GM04503 (cell line): ENCODE data around the gene RASA4.
"Not testable (repeated sequence)": the region's sequence is repeated elsewhere in the genome, so short reads cannot be mapped to it uniquely, and the experiment has no call there.

Source experiments
- DNase-seq: peaks from one replicate; pipeline ENCODE4 v3.0.0-alpha.2; 2012; ENCODE audit warnings: low read depth

The RASA4 gene

GRCh38 chr7:102616507-102617125 lies at the start of gene RASA4:
TSS of gene RASA4 (minus strand) at chr7:102616756. CDS start at chr7:102616689, 67 bp downstream.
- not testable (repeated sequence) for DNase-seq

DNA sequence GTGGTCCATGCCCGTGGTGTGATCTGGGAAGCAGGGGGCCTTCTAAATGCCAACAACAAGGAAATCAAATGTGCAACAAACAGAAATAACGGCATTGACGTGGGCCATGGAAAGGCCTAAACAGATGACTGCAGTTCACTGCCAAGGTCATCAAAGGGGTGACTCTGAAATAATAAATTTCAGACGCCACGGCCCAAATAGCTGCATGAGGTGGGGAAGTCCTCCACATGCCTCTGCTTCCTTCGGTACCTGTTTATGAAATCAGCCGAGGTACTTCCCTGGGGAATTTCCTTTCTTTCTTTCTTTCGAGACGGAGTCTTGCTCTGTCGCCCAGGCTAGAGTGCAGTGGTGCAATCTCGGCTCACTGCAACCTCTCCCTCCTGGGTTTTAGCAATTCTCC lies 48.2 kb upstream of the RASA4 start:
- DNase-seq: not testable (repeated sequence)

GRCh38 chr7:102649924-102650323 lies 33.4 kb upstream of the RASA4 start, which contains the start of gene SPDYE2B:
TSS of gene SPDYE2B (plus strand) at chr7:102650319. CDS start at chr7:102652349, 2,030 bp downstream.
- DNase-seq: not testable (repeated sequence)

DNA sequence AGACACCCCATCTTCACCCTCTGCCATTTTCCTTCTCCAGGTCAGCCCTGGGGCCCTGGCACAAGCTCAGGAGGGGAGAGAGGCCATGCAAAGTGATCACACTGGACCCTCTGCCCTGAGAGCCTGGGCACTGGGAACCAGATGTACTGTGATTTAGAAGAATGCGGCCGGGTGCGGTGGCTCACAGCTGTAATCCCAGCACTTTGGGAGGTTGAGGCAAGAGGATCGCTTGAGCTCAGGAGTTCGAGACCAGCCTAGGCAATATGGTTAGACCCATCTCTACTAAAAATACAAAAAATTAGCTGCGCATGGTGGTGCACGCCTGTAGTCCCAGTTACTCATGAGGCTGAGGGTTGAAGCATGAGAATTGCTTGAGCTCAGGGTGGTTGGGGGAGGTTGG lies 31.3 kb upstream of the RASA4 start:
- DNase-seq: not testable (repeated sequence)

DNA sequence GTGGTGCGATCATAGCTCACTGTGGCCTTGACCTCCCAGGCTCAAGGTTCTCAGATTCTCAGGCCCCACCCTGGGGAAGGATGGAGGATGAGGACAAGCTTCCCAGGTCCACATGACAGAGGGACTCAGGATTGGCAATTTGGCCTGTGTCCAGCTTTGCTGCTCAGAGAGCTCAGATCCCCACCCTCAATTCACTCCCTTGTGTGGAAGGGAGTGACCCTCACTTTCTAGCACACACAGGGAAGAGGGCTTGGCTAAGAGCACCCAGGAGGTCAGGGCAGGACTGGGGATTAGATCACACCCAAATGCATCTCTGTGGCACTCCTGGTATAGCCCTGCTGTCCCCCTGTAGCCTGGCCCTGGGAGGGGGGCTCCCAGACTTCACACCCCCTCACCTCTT lies 26.8 kb upstream of the RASA4 start:
- not testable (repeated sequence) for DNase-seq

DNA sequence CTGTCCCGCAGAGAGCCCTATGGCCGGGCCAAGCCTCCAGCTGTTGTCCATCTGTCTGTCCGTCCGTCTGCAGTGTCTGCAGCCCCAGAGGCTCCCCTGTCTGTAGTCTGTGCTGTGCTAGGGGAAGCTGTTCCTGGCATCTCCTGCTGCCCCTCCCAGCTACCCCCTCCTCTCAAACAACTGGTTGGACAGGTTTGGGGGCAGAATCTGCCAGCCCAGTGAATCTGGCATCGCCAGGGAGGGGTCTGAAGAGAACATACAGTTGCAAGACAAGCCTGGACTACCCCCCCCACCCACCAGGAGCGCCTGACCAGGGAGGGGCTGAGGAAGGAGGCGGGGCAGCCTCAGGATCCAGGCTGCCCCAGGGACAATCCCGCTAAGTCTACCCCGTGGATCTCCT lies 26.1 kb upstream of the RASA4 start, which contains the start of gene UPK3BL1:
UPK3BL1 (minus strand) TSS at position 101 of the 400 bp plus-strand sequence; CDS start at position 51, 50 bp downstream.
- DNase-seq: not testable (repeated sequence)

GRCh38 chr7:102638848-102639247 lies 22.3 kb upstream of the RASA4 start:
- not testable (repeated sequence) for DNase-seq

DNA sequence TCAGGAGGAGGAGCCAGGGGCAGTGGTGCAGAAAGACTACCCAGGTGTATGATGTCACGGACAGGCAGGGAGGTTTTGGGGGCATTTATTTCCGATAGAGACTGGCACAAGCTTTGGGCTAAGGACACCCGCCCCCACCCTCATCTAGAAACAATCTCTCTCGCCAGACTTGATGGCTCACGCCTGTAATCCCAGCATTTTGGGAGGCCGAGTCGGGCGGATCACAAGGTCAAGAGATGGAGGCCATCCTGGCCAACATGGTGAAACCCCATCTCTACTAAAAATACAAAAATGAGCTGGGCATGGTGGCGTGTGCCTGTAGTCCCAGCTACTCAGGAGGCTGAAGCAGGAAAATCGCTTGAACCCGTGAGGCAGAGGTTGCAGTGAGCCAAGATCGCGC lies 20.4 kb upstream of the RASA4 start:
- DNase-seq: not testable (repeated sequence)

GRCh38 chr7:102635354-102635753 lies 18.8 kb upstream of the RASA4 start:
- not testable (repeated sequence) for DNase-seq

DNA sequence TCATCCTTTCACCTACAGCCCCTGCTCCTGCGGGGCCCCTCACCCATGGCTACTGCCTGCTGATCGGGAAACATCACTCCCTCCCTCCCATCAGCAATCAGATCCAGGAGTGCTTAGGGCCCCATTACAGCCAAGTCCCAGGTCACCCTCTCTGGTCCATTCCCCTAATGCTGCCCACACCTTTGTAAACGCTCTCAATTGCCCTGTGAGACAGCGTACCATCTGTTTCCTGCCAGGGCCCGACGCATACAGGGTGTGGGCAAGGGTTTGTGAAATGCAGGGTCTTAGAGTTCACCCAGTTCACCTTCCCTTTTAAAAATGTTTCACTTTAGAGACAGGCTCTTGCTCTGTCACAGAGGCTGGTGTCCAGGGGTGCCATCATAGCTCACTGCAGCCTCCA lies 17.7 kb upstream of the RASA4 start:
- DNase-seq: not testable (repeated sequence)

DNA sequence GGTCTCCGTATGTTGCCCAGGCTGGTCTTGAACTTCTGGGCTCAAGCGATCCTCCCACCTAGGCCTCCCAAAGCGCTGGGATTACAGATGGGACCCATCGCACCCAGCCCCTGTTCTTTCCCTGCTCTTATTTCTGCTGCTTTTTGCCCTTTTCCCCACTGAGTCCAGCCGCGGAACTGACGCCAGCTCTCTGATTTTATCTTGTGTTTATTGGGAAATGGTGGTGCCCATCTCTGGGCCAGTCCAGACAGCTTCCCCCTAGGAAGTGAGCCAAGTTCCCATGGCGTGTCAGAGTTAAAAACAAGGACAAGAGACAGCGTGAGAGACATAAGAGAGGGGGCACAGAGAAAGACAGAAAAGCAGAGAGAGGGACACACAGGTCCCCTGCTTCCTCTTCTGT lies 14.1 kb upstream of the RASA4 start:
- not testable (repeated sequence) for DNase-seq

GRCh38 chr7:102627271-102627904 lies 10.8 kb upstream of the RASA4 start:
- DNase-seq: not testable (repeated sequence)

DNA sequence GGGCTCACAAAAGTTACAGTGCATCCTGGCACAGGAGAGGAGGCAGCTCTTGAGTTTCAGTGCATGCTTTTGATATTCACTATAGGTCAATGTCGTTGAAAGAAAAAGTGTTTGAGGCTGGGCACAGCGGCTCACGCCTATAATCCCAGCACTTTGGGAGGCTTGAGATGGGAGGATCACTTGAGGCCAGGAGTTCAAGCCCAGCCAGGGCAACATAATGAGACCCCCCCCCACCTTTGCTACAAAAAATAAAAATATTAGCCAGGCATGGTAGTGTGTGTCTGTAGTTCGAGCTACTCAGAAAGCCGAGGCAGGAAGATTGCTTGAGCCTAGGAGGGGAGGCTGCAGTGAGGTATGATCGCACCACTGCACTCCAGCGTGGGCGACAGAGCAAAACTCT lies 1.6 kb upstream of the RASA4 start:
- not testable (repeated sequence) for DNase-seq

DNA sequence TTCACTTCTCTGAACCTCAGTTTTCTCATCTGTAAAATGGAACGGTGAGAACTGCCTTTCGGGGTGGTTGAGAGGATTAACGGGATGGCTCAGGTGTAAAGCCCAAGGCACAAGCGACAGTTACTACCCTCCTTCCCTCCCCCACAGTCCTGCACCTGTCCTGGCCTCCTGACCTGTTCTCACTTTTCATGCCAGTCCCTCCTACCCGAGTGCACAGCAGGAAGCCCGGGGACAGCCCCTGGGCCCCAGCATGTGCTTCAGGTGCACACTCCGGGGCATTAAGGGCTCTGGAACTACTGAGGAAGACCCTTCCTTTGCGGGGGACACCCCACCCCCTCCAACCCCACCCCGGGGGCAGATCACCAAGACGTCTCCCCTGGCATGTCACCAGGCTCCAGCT lies 626 bp downstream of the RASA4 start:
- not testable (repeated sequence) for DNase-seq

GRCh38 chr7:102614873-102615272 lies 1.7 kb downstream of the RASA4 start:
- not testable (repeated sequence) for DNase-seq

DNA sequence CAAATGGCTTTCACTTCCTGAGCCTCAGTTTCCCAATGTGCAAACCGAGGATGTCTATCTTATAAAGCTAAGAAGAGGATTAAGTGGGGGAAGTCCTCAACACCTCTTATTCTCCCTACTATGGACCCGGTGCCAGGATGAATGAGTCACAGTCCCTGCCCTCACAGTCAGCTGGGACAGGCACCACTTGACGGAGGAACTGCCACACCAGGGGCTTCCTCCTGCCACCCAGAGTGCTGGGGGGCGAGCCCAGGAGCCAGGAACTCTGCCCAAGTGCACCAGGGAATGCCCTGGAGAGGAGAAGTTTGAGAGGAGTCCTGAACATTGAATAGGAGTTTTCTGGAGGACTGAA lies 2.2 kb downstream of the RASA4 start:
- DNase-seq: not testable (repeated sequence)

- DNase-seq: not testable (repeated sequence)
Measured at GRCh38 chr7:102613575-102614345, 2.8 kb downstream of the RASA4 start.

DNA sequence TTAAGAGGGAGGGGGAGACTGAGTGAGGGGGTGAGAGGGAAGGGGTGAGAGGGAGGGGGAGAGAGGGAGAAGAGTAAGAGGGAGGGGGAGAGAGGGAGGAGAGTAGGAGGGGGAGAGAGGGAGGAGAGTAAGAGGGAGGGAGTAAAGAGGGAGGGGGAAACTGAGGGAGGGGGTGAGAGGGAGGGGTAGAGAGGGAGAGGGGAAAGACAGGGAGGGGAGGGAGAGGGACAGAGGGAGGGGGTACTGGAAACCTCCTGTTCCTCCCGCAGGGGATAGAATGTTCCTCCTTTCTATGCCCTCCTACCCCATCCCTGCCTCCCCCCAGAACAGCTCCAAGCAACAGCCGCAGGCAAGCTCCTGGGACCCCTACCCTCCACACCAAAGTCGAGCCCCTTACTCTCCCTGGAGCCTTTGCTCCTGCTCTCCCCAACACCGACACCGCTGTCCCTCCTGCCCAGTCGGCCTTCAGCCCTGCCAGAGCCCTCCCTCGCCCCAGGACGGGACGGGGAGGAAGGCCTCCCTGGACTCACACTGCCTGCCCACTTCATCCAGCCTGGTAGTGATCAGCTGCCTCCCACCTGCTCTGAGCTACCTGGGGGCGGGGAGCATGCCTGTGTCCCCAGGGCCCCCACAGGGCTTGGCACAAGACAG lies 4.8 kb downstream of the RASA4 start:
- not testable (repeated sequence) for DNase-seq

DNA sequence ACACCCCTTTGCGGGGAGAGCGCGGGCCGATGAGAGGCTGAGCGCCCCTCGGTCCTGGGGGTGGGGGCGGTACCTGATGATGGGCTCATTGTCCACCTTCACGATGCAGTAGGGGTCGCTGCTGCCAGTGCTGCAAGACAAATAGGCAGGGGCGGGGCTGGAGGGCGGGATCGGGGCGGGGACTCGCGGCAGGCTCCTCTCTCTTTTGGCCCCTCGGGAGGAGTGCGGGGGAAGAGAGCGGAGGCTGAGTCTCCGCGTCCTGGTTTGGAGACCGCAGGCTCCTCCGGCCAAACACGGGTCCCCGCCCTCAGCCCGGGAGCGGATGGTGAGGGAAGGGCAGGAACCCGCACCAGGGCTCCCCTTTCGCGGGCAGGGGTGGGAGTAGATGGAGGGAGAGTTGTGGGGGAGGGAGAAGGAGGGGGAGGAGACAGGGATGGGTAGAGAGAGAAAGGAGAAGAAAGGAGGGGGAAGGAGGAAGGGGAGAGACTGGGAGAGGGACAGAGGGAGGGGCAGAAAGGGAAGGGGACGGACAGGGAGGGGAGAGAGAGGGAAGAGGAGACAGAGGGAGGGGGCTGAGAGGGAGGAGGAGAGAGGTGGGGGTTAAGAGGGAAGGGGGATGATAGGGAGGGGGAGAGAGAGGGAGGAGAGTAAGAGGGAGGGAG lies 5.4 kb downstream of the RASA4 start:
- not testable (repeated sequence) for DNase-seq

GRCh38 chr7:102610441-102610840 lies 6.1 kb downstream of the RASA4 start:
- not testable (repeated sequence) for DNase-seq

GRCh38 chr7:102609734-102610133 lies 6.8 kb downstream of the RASA4 start:
- DNase-seq: not testable (repeated sequence)

DNA sequence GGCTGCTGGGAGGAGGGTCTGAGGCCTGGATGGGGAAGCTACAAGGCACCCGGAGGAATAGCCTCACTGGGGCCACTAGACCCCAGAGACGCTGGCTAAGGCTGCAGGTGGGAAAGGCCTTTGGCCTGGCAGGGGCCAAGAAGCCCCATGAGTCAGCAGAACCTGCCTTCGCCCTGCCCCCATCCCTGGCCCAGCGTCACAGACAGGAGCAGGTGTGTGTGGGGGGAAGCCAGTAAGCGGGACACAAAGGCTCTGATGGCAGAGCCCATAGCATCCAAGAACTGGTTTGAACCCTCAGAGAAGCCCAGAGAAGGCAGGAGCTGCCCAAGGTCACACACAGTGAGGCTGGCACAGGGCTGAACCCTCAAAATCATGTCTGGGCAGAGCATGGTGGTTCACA lies 9.7 kb downstream of the RASA4 start:
- not testable (repeated sequence) for DNase-seq
